ENCODE data around the gene TGDS.

GRCh38 chr13:94553766-94554165 lies 42.2 kb downstream of the TGDS start:
- TF ChIP-seq CTCF (IDR thresholded peaks at IDR 0.05) (no peak), POLR2A (IDR thresholded peaks at IDR 0.05) (no peak)
